ENCODE measurements around the gene MCHR1. TPM values are rescaled to one million over a fixed set of nuclear protein-coding genes. Genes with fewer than 3 reads are reported as not detected.
"Not testable (repeated sequence)": the region's sequence is repeated elsewhere in the genome, so short reads cannot be mapped to it uniquely, and the experiment has no call there.

The MCHR1 gene
- total RNA-seq, 1 experiment from 2014 or later = not detected

DNA sequence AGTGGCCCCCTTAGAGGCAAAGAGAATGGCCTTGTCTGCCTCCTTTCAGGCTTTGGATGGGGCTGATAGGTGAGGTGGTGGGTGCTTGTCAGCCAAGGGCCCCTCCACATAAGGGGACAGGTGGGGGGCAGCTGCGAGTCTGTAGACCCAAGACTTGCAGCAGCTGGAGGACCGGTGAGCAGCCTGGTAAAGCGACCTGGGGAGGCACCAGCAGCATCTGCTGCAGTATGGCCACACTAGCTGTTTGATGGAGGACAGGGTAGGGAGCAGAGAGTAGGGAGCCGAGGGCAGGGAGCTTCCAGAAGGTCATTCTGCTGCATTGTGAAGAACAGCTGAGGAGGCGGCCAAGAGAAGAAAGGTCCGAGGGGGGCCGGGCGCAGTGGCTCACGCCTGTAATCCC, 25.9 kb upstream of the MCHR1 start:
- DNase-seq (ENCODE audit: low spot score) = no peak
- no peaks in the 10 kb centered on the region for H3K9me3 ChIP-seq (ENCODE audit: low read depth, low read length, poor library complexity, severe bottlenecking)
- CTCF ChIA-PET = interaction anchor here (0.5 to 1.6 kb wide), 2 partner anchors 127 to 246 kb away, joined by 4 to 5 read pairs; no protein-coding TSS in a partner anchor
- intact Hi-C loops (cut with micrococcal nuclease; ENCODE audit: unreplicated experiment) = no loop called here
- H3K36me3 ChIP-seq (ENCODE audit: insufficient read depth, low read length, poor library complexity, severe bottlenecking) = no peaks in the 10 kb centered on the region
- no TSS peak for BruUV-seq (replicated peaks)
- H3K27me3 ChIP-seq (replicated peaks; ENCODE audit: insufficient read depth, low read depth, low read length, poor library complexity) = no peaks in the 10 kb centered on the region
- POLR2A ChIA-PET (ENCODE audit: low non-redundant PET) = no interaction called here
- peak overlapping the region; percentile 51 for H3K27ac ChIP-seq (ENCODE audit: low read depth, low read length, poor library complexity, severe bottlenecking)
- H3K4me1 ChIP-seq (ENCODE audit: insufficient read depth, low read length, poor library complexity, severe bottlenecking) = peaks cover 27% of the 10 kb centered on the region
- no peak overlapping the region for H3K4me3 ChIP-seq (ENCODE audit: low read depth, low read length, poor library complexity, severe bottlenecking)
- TF ChIP-seq EZH2 (IDR thresholded peaks at IDR 0.05; ENCODE audit: borderline replicate concordance, low read depth, low read length, poor library complexity, severe bottlenecking) = no peak
- TF ChIP-seq, protein P1, sequence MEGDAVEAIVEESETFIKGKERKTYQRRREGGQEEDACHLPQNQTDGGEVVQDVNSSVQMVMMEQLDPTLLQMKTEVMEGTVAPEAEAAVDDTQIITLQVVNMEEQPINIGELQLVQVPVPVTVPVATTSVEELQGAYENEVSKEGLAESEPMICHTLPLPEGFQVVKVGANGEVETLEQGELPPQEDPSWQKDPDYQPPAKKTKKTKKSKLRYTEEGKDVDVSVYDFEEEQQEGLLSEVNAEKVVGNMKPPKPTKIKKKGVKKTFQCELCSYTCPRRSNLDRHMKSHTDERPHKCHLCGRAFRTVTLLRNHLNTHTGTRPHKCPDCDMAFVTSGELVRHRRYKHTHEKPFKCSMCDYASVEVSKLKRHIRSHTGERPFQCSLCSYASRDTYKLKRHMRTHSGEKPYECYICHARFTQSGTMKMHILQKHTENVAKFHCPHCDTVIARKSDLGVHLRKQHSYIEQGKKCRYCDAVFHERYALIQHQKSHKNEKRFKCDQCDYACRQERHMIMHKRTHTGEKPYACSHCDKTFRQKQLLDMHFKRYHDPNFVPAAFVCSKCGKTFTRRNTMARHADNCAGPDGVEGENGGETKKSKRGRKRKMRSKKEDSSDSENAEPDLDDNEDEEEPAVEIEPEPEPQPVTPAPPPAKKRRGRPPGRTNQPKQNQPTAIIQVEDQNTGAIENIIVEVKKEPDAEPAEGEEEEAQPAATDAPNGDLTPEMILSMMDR (conservative IDR thresholded peaks at IDR 0.05; ENCODE audit: low read depth, low read length) = no peak

DNA sequence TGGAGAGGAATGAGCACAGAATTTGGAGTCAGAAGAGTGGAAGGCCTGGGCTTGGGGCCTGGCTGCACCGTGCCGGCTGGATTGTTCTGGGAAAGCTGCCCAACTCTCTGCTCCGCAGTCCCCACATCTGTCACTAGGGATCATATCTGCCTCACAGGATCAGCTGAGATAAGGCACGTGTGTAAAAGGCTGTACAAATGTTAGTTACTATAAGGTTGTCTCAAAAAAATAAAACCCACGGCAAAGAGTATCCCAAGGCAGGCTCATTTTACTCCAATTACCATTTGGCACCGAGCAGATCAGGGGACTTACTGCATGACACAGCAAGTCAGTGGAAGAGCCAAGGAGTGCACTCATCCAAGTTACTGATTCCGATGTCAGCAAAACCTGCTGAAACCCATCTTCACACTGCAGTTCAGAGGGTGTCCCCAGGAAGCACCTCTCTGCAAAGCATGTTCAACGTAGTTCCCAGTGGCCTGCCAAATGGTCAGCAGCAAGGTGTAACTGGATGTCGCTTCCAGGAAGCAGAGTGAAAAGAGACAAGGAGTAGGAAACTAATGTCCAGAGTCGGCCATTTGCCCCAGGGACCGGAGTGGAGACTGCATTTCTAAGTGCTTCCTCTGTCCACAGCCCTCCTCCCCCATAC, 24.6 kb upstream of the MCHR1 start:
- Histone ChIP-seq H3K27ac (ENCODE audit: low read depth, low read length, poor library complexity, severe bottlenecking) (peak overlapping the region; percentile 51), H3K27me3 (replicated peaks; ENCODE audit: insufficient read depth, low read depth, low read length, poor library complexity) (no peaks in the 10 kb centered on the region), H3K4me3 (ENCODE audit: low read depth, low read length, poor library complexity, severe bottlenecking) (no peak overlapping the region), H3K36me3 (ENCODE audit: insufficient read depth, low read length, poor library complexity, severe bottlenecking) (no peaks in the 10 kb centered on the region), H3K9me3 (ENCODE audit: low read depth, low read length, poor library complexity, severe bottlenecking) (no peaks in the 10 kb centered on the region), H3K4me1 (ENCODE audit: insufficient read depth, low read length, poor library complexity, severe bottlenecking) (peaks cover 27% of the 10 kb centered on the region)
- intact Hi-C loops (cut with micrococcal nuclease; ENCODE audit: unreplicated experiment) = loop anchor here (1.0 kb wide), 1 partner anchor 245 kb away; no protein-coding TSS in a partner anchor
- DNase-seq (ENCODE audit: low spot score) = peak; percentile 82
- ChIA-PET POLR2A (ENCODE audit: low non-redundant PET) (no interaction called here), CTCF (interaction anchor here (0.6 to 1.6 kb wide), 2 partner anchors 244 to 747 kb away, joined by 3 to 4 read pairs; no protein-coding TSS in a partner anchor)
- BruUV-seq (replicated peaks) = TSS peak; percentile 8
- no peak for TF ChIP-seq EZH2 (IDR thresholded peaks at IDR 0.05; ENCODE audit: borderline replicate concordance, low read depth, low read length, poor library complexity, severe bottlenecking)
- TF ChIP-seq, protein P1 (conservative IDR thresholded peaks at IDR 0.05; ENCODE audit: low read depth, low read length) = peak; percentile 50

DNA sequence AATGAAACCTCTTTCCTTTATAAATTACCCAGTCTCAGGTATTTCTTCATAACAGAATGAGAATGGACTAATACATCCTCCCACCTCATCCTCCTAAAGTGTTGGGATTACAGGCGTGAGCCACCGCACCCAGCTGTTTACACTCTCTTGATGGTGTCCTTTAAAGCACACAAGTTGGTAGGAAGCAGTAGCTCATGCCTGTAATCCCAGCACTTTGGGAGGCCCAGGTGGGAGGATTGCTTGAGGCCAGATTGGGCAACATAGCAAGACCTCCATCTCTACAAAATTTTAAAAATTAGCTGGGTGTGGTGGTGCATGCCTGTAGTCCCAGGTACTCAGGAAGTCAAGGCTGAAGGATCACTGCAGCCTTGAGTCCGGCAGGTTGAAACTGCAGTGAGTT, 23.3 kb upstream of the MCHR1 start:
- H3K36me3 ChIP-seq (ENCODE audit: insufficient read depth, low read length, poor library complexity, severe bottlenecking); intact Hi-C loops (cut with micrococcal nuclease; ENCODE audit: unreplicated experiment); POLR2A ChIA-PET (ENCODE audit: low non-redundant PET); BruUV-seq (replicated peaks); H3K4me3 ChIP-seq (ENCODE audit: low read depth, low read length, poor library complexity, severe bottlenecking); H3K9me3 ChIP-seq (ENCODE audit: low read depth, low read length, poor library complexity, severe bottlenecking); H3K27ac ChIP-seq (ENCODE audit: low read depth, low read length, poor library complexity, severe bottlenecking); H3K27me3 ChIP-seq (replicated peaks; ENCODE audit: insufficient read depth, low read depth, low read length, poor library complexity); CTCF ChIA-PET; DNase-seq (ENCODE audit: low spot score): not testable (repeated sequence)
- peaks cover 25% of the 10 kb centered on the region for H3K4me1 ChIP-seq (ENCODE audit: insufficient read depth, low read length, poor library complexity, severe bottlenecking)

DNA sequence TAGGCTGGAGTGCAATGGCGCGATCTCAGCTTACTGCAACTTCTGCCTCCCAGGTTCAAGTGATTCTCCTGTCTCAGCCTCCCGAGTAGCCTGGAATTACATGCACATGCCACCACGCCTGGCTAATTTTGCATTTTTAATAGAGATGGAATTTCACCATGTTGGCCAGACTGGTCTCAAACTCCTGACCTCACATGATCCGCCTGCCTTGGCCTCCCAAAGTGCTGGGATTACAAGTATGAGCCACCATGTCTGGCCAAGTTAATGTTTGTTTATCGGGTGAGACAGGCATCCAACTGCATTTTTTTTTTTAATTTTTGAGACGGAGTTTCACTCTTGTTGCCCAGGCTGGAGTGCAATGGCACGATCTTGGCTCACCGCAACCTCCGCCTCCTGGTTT, 22.6 kb upstream of the MCHR1 start:
- H3K9me3 ChIP-seq (ENCODE audit: low read depth, low read length, poor library complexity, severe bottlenecking); H3K4me3 ChIP-seq (ENCODE audit: low read depth, low read length, poor library complexity, severe bottlenecking); H3K27me3 ChIP-seq (replicated peaks; ENCODE audit: insufficient read depth, low read depth, low read length, poor library complexity); H3K27ac ChIP-seq (ENCODE audit: low read depth, low read length, poor library complexity, severe bottlenecking); H3K36me3 ChIP-seq (ENCODE audit: insufficient read depth, low read length, poor library complexity, severe bottlenecking); intact Hi-C loops (cut with micrococcal nuclease; ENCODE audit: unreplicated experiment); DNase-seq (ENCODE audit: low spot score); BruUV-seq (replicated peaks): not testable (repeated sequence)
- peaks cover 21% of the 10 kb centered on the region for H3K4me1 ChIP-seq (ENCODE audit: insufficient read depth, low read length, poor library complexity, severe bottlenecking)
- ChIA-PET POLR2A (ENCODE audit: low non-redundant PET) (interaction anchor here (0.6 kb wide), 1 partner anchor 555 kb away, joined by 3 read pairs; no protein-coding TSS in a partner anchor), CTCF (interaction anchor here (0.7 kb wide), 1 partner anchor 171 kb away, joined by 5 read pairs; no protein-coding TSS in a partner anchor)
